ENCODE data around the gene UVRAG. TPM values are rescaled to one million over a fixed set of nuclear protein-coding genes. Genes with fewer than 3 reads are reported as not detected.

The UVRAG gene
- total and polyA plus RNA-seq, 4 donors: 4.4 to 15.1 (median 10.0) TPM

DNA sequence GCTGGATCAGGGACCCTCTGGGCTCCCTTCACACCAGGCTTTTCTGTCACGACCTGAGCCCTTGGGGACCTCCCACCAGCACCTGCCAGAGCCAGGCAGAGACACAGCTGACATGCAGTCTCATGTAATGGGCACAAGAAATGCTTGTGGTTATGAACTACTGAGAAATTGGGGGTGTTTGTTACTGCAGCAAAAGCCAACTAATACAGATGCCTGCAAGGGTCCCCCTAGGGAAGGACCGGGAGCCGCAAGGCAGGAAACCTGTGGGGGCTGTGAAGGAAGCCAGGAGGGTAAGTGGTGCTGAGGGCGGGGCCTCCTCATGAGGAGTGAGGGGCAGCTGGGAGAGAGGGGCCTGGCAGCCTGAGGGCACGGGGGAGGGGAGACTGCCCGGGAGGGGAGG is 374.7 kb downstream of the UVRAG start (continued):
- TF ChIP-seq ZBTB33 (IDR thresholded peaks at IDR 0.05): no peak
- TF ChIP-seq, protein P1, sequence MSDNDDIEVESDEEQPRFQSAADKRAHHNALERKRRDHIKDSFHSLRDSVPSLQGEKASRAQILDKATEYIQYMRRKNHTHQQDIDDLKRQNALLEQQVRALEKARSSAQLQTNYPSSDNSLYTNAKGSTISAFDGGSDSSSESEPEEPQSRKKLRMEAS (IDR thresholded peaks at IDR 0.05): no peak
- no peak for TF ChIP-seq YY1 (IDR thresholded peaks at IDR 0.05)
- TF ChIP-seq FOXA1 (IDR thresholded peaks at IDR 0.05): no peak
- TF ChIP-seq NR2F2 (IDR thresholded peaks at IDR 0.05): no peak
- TF ChIP-seq HNF4G (IDR thresholded peaks at IDR 0.05): no peak
- no peak for TF ChIP-seq RAD21 (IDR thresholded peaks at IDR 0.05)

- Histone ChIP-seq H3K27me3 (ENCODE audit: control insufficient read depth in 4 of 4, insufficient read depth in 4 of 4, low read length in 3 of 4) (no peaks in the 10 kb centered on the region), H3K9me3 (ENCODE audit: control insufficient read depth in 4 of 4, low read length in 3 of 4) (no peaks in the 10 kb centered on the region), H3K4me3 (ENCODE audit: low read depth in 1 of 3, low read length in 3 of 3) (no peak overlapping the region), H3K4me1 (ENCODE audit: control insufficient read depth in 4 of 4, insufficient read depth in 4 of 4, low read length in 3 of 4) (peaks cover 0 to 3% (median 0%) of the 10 kb centered on the region in 4 donors), H3K9ac (ENCODE audit: low read depth in 1 of 2, low read length in 2 of 2) (no peak overlapping the region), H3K27ac (ENCODE audit: low read depth in 1 of 2, low read length in 2 of 2) (no peak overlapping the region), H3K36me3 (ENCODE audit: control insufficient read depth in 4 of 4, insufficient read depth in 3 of 4, low read depth in 1 of 4, low read length in 3 of 4) (peaks cover 0 to 24% (median 6%) of the 10 kb centered on the region in 4 donors)
- TF ChIP-seq NR2F2 (IDR thresholded peaks at IDR 0.05) (no peak), SP1 (IDR thresholded peaks at IDR 0.05) (no peak), CTCF (IDR thresholded peaks at IDR 0.05; ENCODE audit: low read depth, low read length, missing input control) (no peak), TAF1 (conservative IDR thresholded peaks at IDR 0.05) (no peak), FOXA1 (IDR thresholded peaks at IDR 0.05) (no peak), HNF4G (IDR thresholded peaks at IDR 0.05) (no peak), RAD21 (IDR thresholded peaks at IDR 0.05) (no peak), HNF4A (conservative IDR thresholded peaks at IDR 0.05) (no peak), REST (IDR thresholded peaks at IDR 0.05) (no peak), EGR1 (IDR thresholded peaks at IDR 0.05; ENCODE audit: low read depth in 2 of 2) (no peak), RXRA (IDR thresholded peaks at IDR 0.05) (no peak), ZBTB33 (IDR thresholded peaks at IDR 0.05) (no peak), YY1 (IDR thresholded peaks at IDR 0.05) (no peak), JUND (IDR thresholded peaks at IDR 0.05) (no peak), GABPA (IDR thresholded peaks at IDR 0.05 in 1 of 2, conservative IDR thresholded peaks at IDR 0.05 in 1 of 2) (no peak), FOXA2 (IDR thresholded peaks at IDR 0.05) (no peak)
- TF ChIP-seq, protein P1 (IDR thresholded peaks at IDR 0.05): no peak
- TF ChIP-seq, protein P2, sequence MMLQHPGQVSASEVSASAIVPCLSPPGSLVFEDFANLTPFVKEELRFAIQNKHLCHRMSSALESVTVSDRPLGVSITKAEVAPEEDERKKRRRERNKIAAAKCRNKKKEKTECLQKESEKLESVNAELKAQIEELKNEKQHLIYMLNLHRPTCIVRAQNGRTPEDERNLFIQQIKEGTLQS (IDR thresholded peaks at IDR 0.05): no peak
- no peak for DNase-seq (ENCODE audit: low spot score)
- WGBS: 70% methylated on average over 7 of the region's 7 CpGs
Observed at GRCh38 chr11:76190376-76190775, 375.4 kb downstream of the UVRAG start.
